Activated naive CD8-positive, alpha-beta T cell treated with anti-CD3 and anti-CD28 coated beads, Interleukin-2, amount 50 U/mL, for 24 hours (primary cell): Measurements from ENCODE around the gene PRDM16.

ENCODE experiments used
- ATAC-seq: fragments of 150-1000 bp; cut with Tn5 transposase; one replicate; pipeline ENCODE4 v1.10.0; 2021
- DNase-seq: peaks from one replicate; pipeline ENCODE4 v3.0.0; 2021
- H3K27ac Mint-ChIP-seq: one replicate; pipeline ENCODE4 v1.8.0; 2021; ENCODE audit warnings: mild to moderate bottlenecking, mixed read lengths
- H3K27me3 Mint-ChIP-seq: one replicate; pipeline ENCODE4 v1.8.0; 2021; ENCODE audit warnings: mixed read lengths
- H3K36me3 Mint-ChIP-seq: one replicate; pipeline ENCODE4 v1.8.0; 2021; ENCODE audit warnings: low read depth, mixed read lengths
- H3K4me1 Mint-ChIP-seq: one replicate; pipeline ENCODE4 v1.8.0; 2021; ENCODE audit warnings: mixed read lengths
- H3K4me3 Mint-ChIP-seq: one replicate; pipeline ENCODE4 v1.8.0; 2021; ENCODE audit warnings: mild to moderate bottlenecking, moderate library complexity, mixed read lengths
- H3K9me3 Mint-ChIP-seq: one replicate; pipeline ENCODE4 v1.8.0; 2021; ENCODE audit warnings: mixed read lengths

Gene PRDM16

GRCh38 chr1:3184666-3185065 is 115.7 kb downstream of the PRDM16 start:
- Mint-ChIP-seq H3K27me3 (peaks cover 27% of the 10 kb centered on the region), H3K36me3 (no peaks in the 10 kb centered on the region), H3K27ac (no peak overlapping the region), H3K9me3 (no peaks in the 10 kb centered on the region), H3K4me3 (no peak overlapping the region), H3K4me1 (no peaks in the 10 kb centered on the region)
- ATAC-seq (no peak), DNase-seq (no peak)

- Mint-ChIP-seq H3K27me3 (peaks cover 27% of the 10 kb centered on the region), H3K27ac (no peak overlapping the region), H3K36me3 (no peaks in the 10 kb centered on the region), H3K4me1 (no peaks in the 10 kb centered on the region), H3K4me3 (no peak overlapping the region), H3K9me3 (no peaks in the 10 kb centered on the region)
- DNase-seq, result no peak
- ATAC-seq, result no peak
These were observed 117.0 kb downstream of the PRDM16 start for GRCh38 chr1:3185896-3186525.

GRCh38 chr1:3186526-3186921 is 117.5 kb downstream of the PRDM16 start:
- DNase-seq (no peak), ATAC-seq (no peak)
- Mint-ChIP-seq H3K9me3 (no peaks in the 10 kb centered on the region), H3K4me1 (no peaks in the 10 kb centered on the region), H3K27me3 (peaks cover 27% of the 10 kb centered on the region), H3K27ac (no peak overlapping the region), H3K36me3 (no peaks in the 10 kb centered on the region), H3K4me3 (no peak overlapping the region)

GRCh38 chr1:3187415-3188149 is 118.6 kb downstream of the PRDM16 start:
- no peaks in the 10 kb centered on the region for H3K4me1 Mint-ChIP-seq
- no peak overlapping the region for H3K27ac Mint-ChIP-seq
- DNase-seq (no peak), ATAC-seq (no peak)
- no peak overlapping the region for H3K4me3 Mint-ChIP-seq
- no peaks in the 10 kb centered on the region for H3K9me3 Mint-ChIP-seq
- peaks cover 27% of the 10 kb centered on the region for H3K27me3 Mint-ChIP-seq
- no peaks in the 10 kb centered on the region for H3K36me3 Mint-ChIP-seq

DNA sequence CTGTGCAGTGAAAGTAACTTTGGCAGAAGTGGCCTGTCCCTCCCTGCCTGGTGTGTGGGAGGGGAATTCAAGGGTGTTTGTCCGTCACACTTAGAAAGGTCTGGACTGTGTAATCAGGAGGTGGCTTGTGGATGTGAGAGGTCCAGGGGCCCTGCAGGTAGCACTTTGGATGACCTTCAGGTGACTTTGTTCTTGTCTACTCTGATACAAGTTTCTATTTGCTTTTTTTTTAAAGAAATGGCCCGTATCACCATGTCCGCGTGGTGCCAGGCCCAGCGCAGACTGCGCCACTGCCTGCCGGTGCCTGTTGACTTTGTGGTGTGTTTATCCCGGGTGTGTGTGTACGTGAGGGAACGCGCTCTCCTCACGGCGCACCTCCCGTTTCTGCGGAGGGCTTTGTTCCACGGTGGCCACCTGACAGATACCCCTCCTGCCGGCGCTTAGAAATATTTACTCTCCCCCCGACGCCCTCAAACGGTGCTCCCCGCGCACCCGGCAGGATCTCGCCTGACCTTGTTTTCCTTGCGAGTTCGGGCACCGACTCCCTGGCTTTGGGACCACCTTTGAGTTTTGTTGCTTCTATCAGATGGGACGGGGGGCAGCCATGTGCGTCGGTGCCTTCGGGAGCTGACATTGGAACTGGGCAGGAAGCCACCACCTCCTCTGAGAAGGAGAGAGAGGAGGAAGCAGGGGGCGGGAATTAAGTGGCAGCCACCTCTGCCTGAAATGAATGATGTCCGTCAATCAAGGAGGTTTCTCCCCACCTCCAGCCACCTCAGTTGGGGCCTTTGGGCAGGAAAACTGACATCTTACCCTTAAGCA is 119.4 kb downstream of the PRDM16 start:
- ATAC-seq (no peak), DNase-seq (no peak)
- Mint-ChIP-seq H3K36me3 (no peaks in the 10 kb centered on the region), H3K4me1 (no peaks in the 10 kb centered on the region), H3K27me3 (peaks cover 24% of the 10 kb centered on the region), H3K4me3 (no peak overlapping the region), H3K27ac (no peak overlapping the region), H3K9me3 (no peaks in the 10 kb centered on the region)

DNA sequence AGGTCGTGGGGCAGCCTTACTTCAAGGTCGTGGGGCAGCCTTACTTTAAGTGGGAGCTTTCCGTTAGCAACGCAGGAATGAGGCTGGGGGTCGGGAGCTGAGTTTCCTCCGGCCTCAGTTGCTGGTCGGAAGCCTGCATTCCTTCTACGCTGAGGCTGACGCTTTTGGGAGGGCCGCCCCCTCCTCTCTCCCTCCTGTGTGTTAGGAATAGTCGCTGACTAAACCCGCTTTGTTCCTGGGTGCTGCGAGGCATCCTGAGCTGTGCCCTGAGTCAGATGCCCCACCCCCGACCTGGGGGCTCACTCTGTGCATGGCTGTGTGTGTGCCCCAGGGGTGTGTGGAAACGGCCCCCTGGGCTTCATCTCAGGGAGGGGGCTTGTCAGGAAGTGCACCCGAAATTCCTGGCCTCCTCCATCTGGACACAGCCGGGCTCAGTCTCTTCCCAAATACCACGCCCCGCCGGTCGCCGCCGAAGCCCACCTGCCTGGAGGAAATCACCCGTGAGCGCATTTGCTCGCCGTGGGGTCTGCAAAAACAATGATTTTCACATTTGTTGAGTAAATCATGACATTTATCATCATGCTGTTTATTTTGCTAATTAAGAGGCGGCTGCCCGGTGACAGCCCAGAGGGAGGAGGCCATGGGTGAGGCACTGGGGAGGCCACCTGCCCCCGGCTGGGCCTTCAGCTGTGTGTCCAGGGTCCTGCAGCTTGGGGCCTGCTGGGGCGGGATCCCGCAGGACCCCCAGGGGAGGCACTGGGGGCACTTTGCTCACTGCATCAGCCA is 121.4 kb downstream of the PRDM16 start:
- Mint-ChIP-seq H3K4me1 (no peaks in the 10 kb centered on the region), H3K36me3 (no peaks in the 10 kb centered on the region), H3K9me3 (no peaks in the 10 kb centered on the region), H3K27me3 (peaks cover 9% of the 10 kb centered on the region), H3K4me3 (no peak overlapping the region), H3K27ac (no peak overlapping the region)
- ATAC-seq (no peak), DNase-seq (no peak)

DNA sequence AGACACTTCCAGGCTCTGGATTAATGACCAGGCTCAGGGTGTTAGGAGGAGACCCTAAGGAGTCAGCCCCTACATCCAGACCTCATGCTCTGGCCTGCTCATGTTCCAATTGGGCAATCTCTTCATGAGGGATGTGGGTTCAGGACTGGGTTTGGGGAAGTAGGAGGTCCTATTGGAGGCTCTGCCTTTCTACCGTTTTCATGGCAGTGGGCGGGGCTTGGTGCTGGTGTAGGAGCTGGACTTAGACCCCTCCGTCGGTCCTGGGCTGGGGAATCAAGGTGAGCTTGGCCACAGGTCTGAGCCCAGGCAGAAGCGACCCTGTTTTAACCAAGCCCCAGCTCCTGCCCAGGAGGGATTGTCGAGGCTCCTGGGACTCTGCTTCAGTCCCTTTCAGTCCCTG is 123.4 kb downstream of the PRDM16 start:
- H3K36me3 Mint-ChIP-seq, result no peaks in the 10 kb centered on the region
- H3K4me3 Mint-ChIP-seq, result no peak overlapping the region
- DNase-seq (no peak), ATAC-seq (no peak)
- peaks cover 6% of the 10 kb centered on the region for H3K27me3 Mint-ChIP-seq
- H3K27ac Mint-ChIP-seq, result no peak overlapping the region
- H3K9me3 Mint-ChIP-seq, result no peaks in the 10 kb centered on the region
- H3K4me1 Mint-ChIP-seq, result no peaks in the 10 kb centered on the region

- H3K4me1 Mint-ChIP-seq, result no peaks in the 10 kb centered on the region
- no peak overlapping the region for H3K4me3 Mint-ChIP-seq
- ATAC-seq (no peak), DNase-seq (no peak)
- H3K27ac Mint-ChIP-seq, result no peak overlapping the region
- H3K27me3 Mint-ChIP-seq, result peaks cover 6% of the 10 kb centered on the region
- H3K9me3 Mint-ChIP-seq, result no peaks in the 10 kb centered on the region
- H3K36me3 Mint-ChIP-seq, result no peaks in the 10 kb centered on the region
These were observed 123.8 kb downstream of the PRDM16 start for GRCh38 chr1:3192825-3193224.

- DNase-seq, result no peak
- peaks cover 2% of the 10 kb centered on the region for H3K27me3 Mint-ChIP-seq
- H3K36me3 Mint-ChIP-seq, result no peaks in the 10 kb centered on the region
- H3K4me1 Mint-ChIP-seq, result no peaks in the 10 kb centered on the region
- H3K4me3 Mint-ChIP-seq, result no peak overlapping the region
- no peak overlapping the region for H3K27ac Mint-ChIP-seq
- ATAC-seq, result no peak
- H3K9me3 Mint-ChIP-seq, result no peaks in the 10 kb centered on the region
These were observed 124.8 kb downstream of the PRDM16 start for GRCh38 chr1:3193811-3194210.

- H3K9me3 Mint-ChIP-seq, result no peaks in the 10 kb centered on the region
- no peak for DNase-seq
- H3K36me3 Mint-ChIP-seq, result no peaks in the 10 kb centered on the region
These were observed 125.9 kb downstream of the PRDM16 start for GRCh38 chr1:3194760-3195479.

GRCh38 chr1:3195480-3195815 is 126.4 kb downstream of the PRDM16 start:
- no peak for DNase-seq
- H3K4me3 Mint-ChIP-seq, result no peak overlapping the region

More at GRCh38 chr1:3194760-3195479, 125.9 kb downstream of the PRDM16 start:
- Mint-ChIP-seq H3K4me1 (no peaks in the 10 kb centered on the region), H3K27ac (no peak overlapping the region), H3K27me3 (no peaks in the 10 kb centered on the region), H3K4me3 (no peak overlapping the region)
- ATAC-seq, result no peak

DNA sequence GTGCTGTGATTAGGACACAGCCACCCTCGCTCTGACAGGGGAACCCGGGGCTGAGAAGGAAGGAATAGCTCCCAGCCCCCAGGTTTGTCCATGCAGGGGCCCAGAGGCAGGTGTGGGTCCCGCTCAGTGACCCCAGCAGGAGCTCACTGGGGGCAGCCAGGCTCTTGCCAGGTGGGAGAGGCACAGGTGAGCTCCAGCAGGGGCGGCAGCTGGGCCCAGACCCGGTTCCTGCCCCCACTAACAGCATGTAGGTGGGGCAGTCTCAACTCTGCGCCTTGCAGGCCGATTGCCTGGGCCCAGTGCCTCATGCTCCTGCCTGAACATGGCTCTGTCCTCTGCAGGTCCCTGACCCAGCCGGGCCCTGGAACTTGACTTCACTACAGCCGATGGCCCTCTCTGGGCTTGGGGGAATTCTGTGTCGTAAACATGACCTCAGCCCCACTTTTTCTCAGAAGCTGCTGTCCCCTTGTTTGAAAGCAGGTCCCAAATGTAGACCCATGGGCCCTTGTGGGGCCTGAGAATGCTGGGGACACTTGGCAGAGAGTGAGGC is 127.0 kb downstream of the PRDM16 start:
- ATAC-seq (no peak), DNase-seq (no peak)
- Mint-ChIP-seq H3K27me3 (no peaks in the 10 kb centered on the region), H3K4me3 (no peak overlapping the region), H3K36me3 (no peaks in the 10 kb centered on the region), H3K4me1 (no peaks in the 10 kb centered on the region), H3K9me3 (no peaks in the 10 kb centered on the region), H3K27ac (no peak overlapping the region)

More at GRCh38 chr1:3195480-3195815, 126.4 kb downstream of the PRDM16 start:
- no peak for ATAC-seq
- no peak overlapping the region for H3K27ac Mint-ChIP-seq
- H3K4me1 Mint-ChIP-seq, result no peaks in the 10 kb centered on the region
- H3K27me3 Mint-ChIP-seq, result no peaks in the 10 kb centered on the region
- H3K9me3 Mint-ChIP-seq, result no peaks in the 10 kb centered on the region
- no peaks in the 10 kb centered on the region for H3K36me3 Mint-ChIP-seq

DNA sequence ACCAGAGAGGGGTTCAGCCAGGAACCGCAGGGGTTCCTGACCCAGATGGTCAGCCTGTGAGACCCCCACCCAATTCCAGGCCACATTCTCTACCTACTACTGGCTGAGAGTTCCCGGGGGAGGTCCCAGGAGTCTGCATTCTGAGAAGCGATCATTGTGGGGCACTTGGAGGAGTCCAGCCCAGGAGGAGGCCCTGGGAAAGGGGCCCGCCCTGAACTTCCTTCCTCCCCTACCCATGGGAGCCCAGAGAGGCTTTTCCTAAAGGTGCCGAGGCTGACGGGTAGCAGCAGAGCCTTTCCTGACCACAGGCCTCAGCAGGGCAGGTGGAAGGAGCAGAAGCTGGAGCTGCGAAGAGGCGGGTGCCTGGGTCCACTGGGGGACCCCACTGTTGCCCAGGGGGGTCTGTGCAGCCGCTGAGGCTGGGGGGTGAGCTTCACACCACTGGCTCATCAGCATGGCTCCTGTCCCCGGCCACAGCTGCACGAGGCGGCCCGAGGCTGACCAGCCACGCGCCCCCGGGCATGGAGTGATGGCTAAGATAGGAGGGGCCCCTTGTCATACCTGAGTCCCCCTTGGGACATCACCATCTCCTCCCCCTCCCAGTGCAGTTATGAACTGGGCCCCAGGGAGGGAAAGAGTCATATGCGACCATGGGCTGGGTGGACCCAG is 127.7 kb downstream of the PRDM16 start:
- H3K4me1 Mint-ChIP-seq, result no peaks in the 10 kb centered on the region
- no peaks in the 10 kb centered on the region for H3K36me3 Mint-ChIP-seq
- H3K4me3 Mint-ChIP-seq, result no peak overlapping the region
- ATAC-seq (no peak), DNase-seq (no peak)
- H3K9me3 Mint-ChIP-seq, result no peaks in the 10 kb centered on the region
- no peaks in the 10 kb centered on the region for H3K27me3 Mint-ChIP-seq
- H3K27ac Mint-ChIP-seq, result no peak overlapping the region
